GM12874 (cell line): ENCODE data around the gene ABR.

Experiments used
- TF ChIP-seq, protein P1 (sequence below): IDR thresholded peaks from 2 replicates; pipeline ENCODE4 v1.5.1; 2011; ENCODE audit warnings: low read depth, mild to moderate bottlenecking, control low read depth, low read length, moderate library complexity; ENCODE audit not compliant: insufficient read depth

The ABR gene

DNA sequence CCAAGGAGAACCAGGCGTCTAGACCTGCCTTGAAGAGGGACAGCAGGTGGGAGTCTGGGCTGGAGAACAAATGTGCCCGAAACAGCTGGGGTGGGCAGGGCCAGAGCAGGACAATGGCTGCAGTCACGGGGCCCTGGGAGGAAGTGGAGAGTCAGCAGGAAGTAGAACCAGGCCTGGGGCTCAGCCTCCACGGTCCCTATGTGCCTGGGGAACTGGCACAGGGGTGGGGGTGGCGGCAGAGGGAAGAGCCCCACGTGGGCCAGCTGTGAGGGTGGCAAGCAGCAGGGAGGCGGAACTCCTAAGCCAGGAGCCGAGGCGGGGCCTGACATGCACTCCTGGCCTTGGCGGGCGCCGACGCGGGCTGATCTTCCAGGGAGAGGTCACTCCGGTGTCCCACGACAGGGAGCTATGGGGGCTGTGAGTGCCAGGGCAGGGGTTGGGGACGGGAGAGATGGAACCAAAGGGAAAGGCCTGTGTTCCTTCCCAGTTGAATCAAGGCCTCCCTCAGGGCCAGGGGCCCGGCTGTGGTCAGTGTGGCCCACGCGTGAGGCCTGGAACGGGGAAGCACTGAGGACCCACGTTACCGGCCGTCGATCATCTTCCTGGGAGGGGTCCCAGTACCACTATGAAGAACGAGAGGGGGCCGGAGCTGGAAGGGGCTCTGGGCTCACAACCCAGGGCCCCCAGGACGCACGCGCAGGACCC lies 140.1 kb downstream of the ABR start:
- TF ChIP-seq, protein P1, sequence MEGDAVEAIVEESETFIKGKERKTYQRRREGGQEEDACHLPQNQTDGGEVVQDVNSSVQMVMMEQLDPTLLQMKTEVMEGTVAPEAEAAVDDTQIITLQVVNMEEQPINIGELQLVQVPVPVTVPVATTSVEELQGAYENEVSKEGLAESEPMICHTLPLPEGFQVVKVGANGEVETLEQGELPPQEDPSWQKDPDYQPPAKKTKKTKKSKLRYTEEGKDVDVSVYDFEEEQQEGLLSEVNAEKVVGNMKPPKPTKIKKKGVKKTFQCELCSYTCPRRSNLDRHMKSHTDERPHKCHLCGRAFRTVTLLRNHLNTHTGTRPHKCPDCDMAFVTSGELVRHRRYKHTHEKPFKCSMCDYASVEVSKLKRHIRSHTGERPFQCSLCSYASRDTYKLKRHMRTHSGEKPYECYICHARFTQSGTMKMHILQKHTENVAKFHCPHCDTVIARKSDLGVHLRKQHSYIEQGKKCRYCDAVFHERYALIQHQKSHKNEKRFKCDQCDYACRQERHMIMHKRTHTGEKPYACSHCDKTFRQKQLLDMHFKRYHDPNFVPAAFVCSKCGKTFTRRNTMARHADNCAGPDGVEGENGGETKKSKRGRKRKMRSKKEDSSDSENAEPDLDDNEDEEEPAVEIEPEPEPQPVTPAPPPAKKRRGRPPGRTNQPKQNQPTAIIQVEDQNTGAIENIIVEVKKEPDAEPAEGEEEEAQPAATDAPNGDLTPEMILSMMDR = no peak

DNA sequence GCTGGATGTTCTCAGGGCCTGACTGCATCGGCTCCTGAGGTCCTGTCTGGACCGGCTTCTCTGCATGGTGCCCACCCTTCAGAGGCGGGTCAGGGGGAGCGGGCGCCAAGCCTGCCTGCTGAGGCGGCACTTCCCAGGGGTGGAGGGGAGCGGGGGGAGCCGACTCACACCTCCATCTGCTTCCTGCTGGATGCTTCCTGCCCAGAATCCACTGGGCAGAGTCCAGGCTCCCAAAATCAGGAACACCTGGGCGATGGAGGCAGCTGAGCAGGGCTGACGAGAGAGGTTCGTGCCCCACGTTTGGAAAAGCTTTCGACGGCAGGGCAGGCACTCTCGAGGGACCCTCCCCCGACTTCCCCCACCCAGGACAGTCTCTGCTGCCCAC lies 140.7 kb downstream of the ABR start:
- TF ChIP-seq, protein P1 = no peak

DNA sequence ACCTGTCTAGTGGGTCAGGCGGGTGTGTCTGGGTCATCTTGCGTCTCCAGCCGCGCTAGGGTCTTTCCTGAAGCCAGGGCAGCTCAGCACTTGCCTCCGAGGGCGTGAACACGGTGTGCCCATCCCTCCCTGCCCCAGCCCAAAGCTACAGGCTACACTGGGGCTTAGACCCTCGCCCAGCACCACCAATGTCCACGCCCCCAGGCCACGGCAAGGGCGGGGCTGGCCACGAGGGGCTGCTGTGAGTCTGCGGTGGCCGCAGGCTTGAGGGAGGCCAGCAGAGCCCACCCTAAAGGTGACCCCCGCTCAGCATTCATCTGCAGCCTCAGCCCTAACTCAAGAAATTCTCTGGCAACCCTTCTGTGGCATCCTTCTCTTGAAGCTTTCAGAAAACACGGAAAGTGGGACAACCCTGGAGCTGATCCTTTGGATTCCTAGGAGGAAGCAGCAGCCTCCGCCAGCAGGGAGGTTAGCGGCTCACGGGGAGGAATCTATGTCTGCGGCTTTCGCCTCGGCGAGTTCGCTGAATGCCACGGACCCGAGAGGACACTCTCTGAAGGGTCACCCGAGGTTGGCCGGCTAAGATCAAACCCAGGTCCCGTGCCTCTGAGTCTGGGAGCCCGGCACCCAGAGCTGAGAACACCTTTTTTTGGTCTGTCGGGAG lies 141.2 kb downstream of the ABR start:
- TF ChIP-seq, protein P1 = no peak

- TF ChIP-seq, protein P1 = no peak
Observed at GRCh38 chr17:1037238-1037879, 142.4 kb downstream of the ABR start.

- TF ChIP-seq, protein P1 = no peak
Observed at GRCh38 chr17:1036845-1037237, 142.9 kb downstream of the ABR start.

GRCh38 chr17:1036171-1036844 lies 143.5 kb downstream of the ABR start:
- TF ChIP-seq, protein P1 = no peak

- TF ChIP-seq, protein P1 = no peak
Observed at GRCh38 chr17:1035546-1036170, 144.1 kb downstream of the ABR start.
